HCT116 (cell line): ENCODE results near the gene CCL16. TPM values are rescaled to one million over a fixed set of nuclear protein-coding genes. Genes with fewer than 3 reads are reported as not detected.

ENCODE experiments used
- ATAC-seq: fragments of 200-7000 bp; cut with Tn5 transposase; 2 replicates; pipeline ENCODE4 v1.9.1; 2020; ENCODE audit warnings: mild to moderate bottlenecking, moderate library complexity
- BruUV-seq: library from RNA; stranded (reverse); fragments of 400-500 nt; replicated peaks from 2 replicates; lab custom pipeline; 2021; lab: Mats Ljungman, UMichigan
- CTCF ChIA-PET: fragments of 300-600 bp; sonication (Branson Sonifier 250); formaldehyde crosslinking; loops from one replicate; lab custom pipeline; 2021; ENCODE audit warnings: antibody characterized with exemption; lab: Charles Lee
- POLR2A ChIA-PET: fragments of 300-600, 350-600 bp; sonication (Branson Sonifier 250); formaldehyde crosslinking; loops from one replicate; lab custom pipeline; 2021; ENCODE audit warnings: antibody characterized with exemption; lab: Charles Lee
- RAD21 ChIA-PET, 2 experiments: fragments of 300-600 bp; sonication (Branson Sonifier 250); formaldehyde crosslinking; loops; one replicate each; lab custom pipeline; 2023; ENCODE audit warnings: low total read pairs in 2 of 2; ENCODE audit not compliant: uncharacterized antibody in 2 of 2, unreplicated experiment in 2 of 2, low non-redundant PET in 1 of 2; lab: Charles Lee
- DNase-seq: peaks from one replicate; pipeline ENCODE4 v3.0.0-alpha.2; 2010; ENCODE audit warnings: low read depth, low spot score
- H2AFZ ChIP-seq: fragments of 200-600 bp; shearing (Covaris generic), sonication (generic); 2 replicates; pipeline ENCODE4 v1.6.1; 2017; ENCODE audit warnings: low read depth, mixed run types, mixed read lengths, antibody characterized with exemption, low read length; ENCODE audit not compliant: poor library complexity, severe bottlenecking
- H3K27ac ChIP-seq: 2 replicates; pipeline ENCODE4 v1.5.1; 2012; ENCODE audit warnings: low read depth, low read length
- H3K27me3 ChIP-seq: fragments of 200-600 bp; sonication (generic); 2 replicates; pipeline ENCODE4 v1.6.1; 2016; ENCODE audit warnings: mixed run types, low read length, mixed read lengths; ENCODE audit not compliant: insufficient read depth
- H3K36me3 ChIP-seq, 2 experiments: fragments of 200-500 bp in 1 of 2; fragments of 200-600 bp in 1 of 2; sonication (Bioruptor generic) in 1 of 2; sonication (generic) in 1 of 2; 2 replicates each; pipeline versions ENCODE4 v1.5.1 to v1.6.1; 2014 to 2016; ENCODE audit warnings: low read length in 2 of 2, inconsistent platforms in 1 of 2, mixed read lengths in 1 of 2, mixed run types in 1 of 2; ENCODE audit not compliant: insufficient read depth in 2 of 2, control insufficient read depth in 1 of 2
- H3K4me1 ChIP-seq, 2 experiments: fragments of 200-600 bp in 1 of 2; sonication (generic) in 1 of 2; 2 replicates each; pipeline versions ENCODE4 v1.5.1 to v1.6.1; 2012 to 2017; ENCODE audit warnings: low read length in 2 of 2, inconsistent platforms in 1 of 2, mild to moderate bottlenecking in 1 of 2, mixed read lengths in 1 of 2, mixed run types in 1 of 2, moderate library complexity in 1 of 2; ENCODE audit not compliant: insufficient read depth in 2 of 2, control insufficient read depth in 1 of 2
- H3K4me2 ChIP-seq: fragments of 200-600 bp; sonication (generic); 2 replicates; pipeline ENCODE4 v1.6.1; 2017; ENCODE audit warnings: mixed run types, low read length, mixed read lengths
- H3K4me3 ChIP-seq, 2 experiments: fragments of 200-600 bp in 1 of 2; sonication (generic) in 1 of 2; replicated peaks in 1 of 2; 2 replicates each; pipeline ENCODE4 v1.5.1; 2011 to 2016; ENCODE audit warnings: low read length in 2 of 2, control low read depth in 1 of 2, low read depth in 1 of 2, mild to moderate bottlenecking in 1 of 2, mixed read lengths in 1 of 2, mixed run types in 1 of 2
- H3K79me2 ChIP-seq: fragments of 200-600 bp; sonication (generic); 2 replicates; pipeline ENCODE4 v1.6.1; 2017; ENCODE audit warnings: mild to moderate bottlenecking, mixed run types, low read length, moderate library complexity, mixed read lengths; ENCODE audit not compliant: insufficient read depth
- H3K9ac ChIP-seq: fragments of 200-600 bp; sonication (generic); 2 replicates; pipeline ENCODE4 v1.6.1; 2016; ENCODE audit warnings: low read length, mixed read lengths
- H3K9me2 ChIP-seq: fragments of 200-600 bp; sonication (generic), shearing (Covaris generic); 2 replicates; pipeline ENCODE4 v1.6.1; 2017; ENCODE audit warnings: mixed run types, mild to moderate bottlenecking, moderate library complexity; ENCODE audit not compliant: insufficient read depth
- H3K9me3 ChIP-seq, 2 experiments: fragments of 200-500 bp in 1 of 2; fragments of 200-600 bp in 1 of 2; sonication (Bioruptor generic) in 1 of 2; sonication (generic) in 1 of 2; 2 replicates each; pipeline ENCODE4 v1.6.1; 2014 to 2017; ENCODE audit warnings: low read length in 2 of 2, mixed read lengths in 2 of 2, inconsistent platforms in 1 of 2, low read depth in 1 of 2, mild to moderate bottlenecking in 1 of 2, mixed run types in 1 of 2, moderate library complexity in 1 of 2; ENCODE audit not compliant: control insufficient read depth in 1 of 2, insufficient read depth in 1 of 2
- H4K20me1 ChIP-seq: fragments of 200-600 bp; sonication (generic), shearing (Covaris generic); 2 replicates; pipeline ENCODE4 v1.6.1; 2017; ENCODE audit warnings: mixed run types, mild to moderate bottlenecking, moderate library complexity; ENCODE audit not compliant: insufficient read depth
- ATF3 ChIP-seq: IDR thresholded peaks from 2 replicates; pipeline ENCODE4 v1.6.1; 2012
- CBX3 ChIP-seq: IDR thresholded peaks from 2 replicates; pipeline ENCODE4 v1.6.1; 2012; ENCODE audit warnings: low read depth
- CEBPB ChIP-seq: IDR thresholded peaks from 2 replicates; pipeline ENCODE4 v1.6.1; 2012; ENCODE audit warnings: low read depth
- EZH2 ChIP-seq: fragments of 200-600 bp; sonication (generic); IDR thresholded peaks from 2 replicates; pipeline ENCODE4 v1.6.1; 2017; ENCODE audit warnings: antibody characterized with exemption, mixed run types
- FOSL1 ChIP-seq: IDR thresholded peaks from 2 replicates; pipeline ENCODE4 v1.6.1; 2012; ENCODE audit warnings: low read depth
- JUND ChIP-seq: IDR thresholded peaks from 2 replicates; pipeline ENCODE4 v1.6.1; 2012
- MAX ChIP-seq: IDR thresholded peaks from 2 replicates; pipeline ENCODE4 v1.6.1; 2012
- POLR2A ChIP-seq: IDR thresholded peaks from 2 replicates; pipeline ENCODE4 v1.7.0; 2011; ENCODE audit warnings: borderline replicate concordance; ENCODE audit not compliant: insufficient read depth, insufficient read length; ENCODE audit errors: extremely low read depth
- POLR2AphosphoS5 ChIP-seq: IDR thresholded peaks from 2 replicates; pipeline ENCODE4 v1.6.1; 2011; ENCODE audit warnings: mild to moderate bottlenecking, low read depth, low read length, moderate library complexity
- RAD21 ChIP-seq: IDR thresholded peaks from 2 replicates; pipeline ENCODE4 v1.6.1; 2012; ENCODE audit warnings: low read depth, mild to moderate bottlenecking
- REST ChIP-seq: IDR thresholded peaks from 2 replicates; pipeline ENCODE4 v1.6.1; 2012; ENCODE audit warnings: low read depth
- SP1 ChIP-seq: IDR thresholded peaks from 2 replicates; pipeline ENCODE4 v1.6.1; 2012; ENCODE audit warnings: low read depth
- TCF7L2 ChIP-seq: IDR thresholded peaks from 2 replicates; pipeline ENCODE4 v1.7.0; 2011; ENCODE audit warnings: borderline replicate concordance, inconsistent platforms; ENCODE audit not compliant: insufficient read depth, insufficient read length; ENCODE audit errors: extremely low read depth
- YY1 ChIP-seq: IDR thresholded peaks from 2 replicates; pipeline ENCODE4 v1.6.1; 2011; ENCODE audit warnings: low read length, low read depth, moderate library complexity, mild to moderate bottlenecking; ENCODE audit not compliant: insufficient replicate concordance; ENCODE audit errors: extremely low read depth
- intact Hi-C: fragments of 100-400 bp; cut with micrococcal nuclease; formaldehyde crosslinking; loops from 2 replicates; pipeline ENCODE4 v1.10.0; 2022
- total RNA-seq: library from RNA; stranded (reverse); gene quantifications from one replicate; pipeline ENCODE4 v1.2.1, GENCODE V29; 2021; ENCODE audit not compliant: unreplicated experiment

The CCL16 gene
- total RNA-seq, 1 experiment from 2014 or later, result not detected

- TF ChIP-seq JUND (no peak), RAD21 (no peak)
These were observed 6.9 kb upstream of the CCL16 start (continued) for GRCh38 chr17:35988164-35988563.

GRCh38 chr17:35986643-35987042 lies 5.3 kb upstream of the CCL16 start, which contains the start of gene CCL14:
TSS of gene CCL14 (minus strand) at chr17:35986729. CDS start at chr17:35986649, 80 bp downstream.
- CTCF ChIA-PET, result no interaction called here
- no peaks in the 10 kb centered on the region for H4K20me1 ChIP-seq

More at GRCh38 chr17:35986643-35987042, 5.3 kb upstream of the CCL16 start, which contains the start of gene CCL14:
- Histone ChIP-seq H3K4me2 (no peak within 1 kb of the TSS), H3K4me3 (no peak within 1 kb of the TSS), H3K9me3 (peaks cover 0 to 10% of the 10 kb centered on the region in 2 experiments; a peak in 1 of 4 replicates), H3K27me3 (no peaks in the 10 kb centered on the region), H3K27ac (no peak within 1 kb of the TSS), H2AFZ (no peak within 1 kb of the TSS), H3K79me2 (no peaks in the 10 kb centered on the region), H3K36me3 (no peaks in the 10 kb centered on the region), H3K9ac (no peak within 1 kb of the TSS), H3K9me2 (no peaks in the 10 kb centered on the region), H3K4me1 (no peaks in the 10 kb centered on the region)
- intact Hi-C loops, result no loop called here
- no peak for ATAC-seq
- BruUV-seq, result no TSS peak
- POLR2A ChIA-PET, result no interaction called here
- TF ChIP-seq SP1 (no peak), YY1 (no peak), EZH2 (no peak), MAX (no peak), CEBPB (no peak), JUND (no peak), RAD21 (no peak), REST (no peak), POLR2A (no peak), ATF3 (no peak), FOSL1 (no peak), POLR2AphosphoS5 (no peak), TCF7L2 (no peak), CBX3 (no peak)
- RAD21 ChIA-PET, result no interaction called here
- DNase-seq, result no peak
